ENCODE measurements around the gene UCN. TPM values are rescaled to one million over a fixed set of nuclear protein-coding genes. Genes with fewer than 3 reads are reported as not detected.

The UCN gene
- total and polyA plus RNA-seq, 10 of the 15 experiments (the other 5 are each of a cell fraction or from before 2014, with no cell fraction given): 0.10 to 3.8 (median 1.1) TPM; not detected in 1

- under 1% methylated on average over 63 of the region's 67 CpGs for WGBS (ENCODE audit: insufficient coverage, insufficient replicate concordance, low lambda C conversion rate, missing lambda C conversion rate)
- H3K9ac ChIP-seq (ENCODE audit: control insufficient read depth, insufficient read depth, low read length): peak within 1 kb of the TSS; percentile 99
- H3K4me1 ChIP-seq (ENCODE audit: control insufficient read depth, insufficient read depth, low read length): no peaks in the 10 kb centered on the region; the same call in 1 of the 2 replicates
- peak; percentile 56 for FAIRE-seq
- peak; percentile 88 for DNase-seq (ENCODE audit: low read depth, low spot score)
- H3K79me2 ChIP-seq (ENCODE audit: control insufficient read depth, insufficient read depth, low read length): peaks cover 62% of the 10 kb centered on the region
- H3K27me3 ChIP-seq (replicated peaks in 1 of 2; ENCODE audit: control insufficient read depth in 2 of 2, insufficient read depth in 2 of 2, low read length in 1 of 2): no peaks in the 10 kb centered on the region
- ChIA-PET CTCF (interaction anchor here (0.9 to 1.5 kb wide), 6 partner anchors 13 to 327 kb away, joined by 3 to 8 read pairs (median 5); no protein-coding TSS in a partner anchor), POLR2A (interaction anchor here (0.7 to 2.8 kb wide), 6 partner anchors 13 to 72 kb away, joined by 3 to 10 read pairs (median 6); partner anchors contain the start of genes EIF2B4, NRBP1 and ZNF513), SMC1A (ENCODE audit: uncharacterized antibody, unreplicated experiment) (interaction anchor here (1.0 to 2.1 kb wide), 3 partner anchors 9 to 34 kb away, joined by 3 to 11 read pairs (median 5); partner anchors contain the start of gene MPV17), RAD21 (ENCODE audit: unreplicated experiment) (interaction anchor here (0.7 kb wide), 1 partner anchor 23 kb away, joined by 3 read pairs; no protein-coding TSS in a partner anchor)
- in situ Hi-C loops (cut with MboI): no loop called here
- BruUV-seq (replicated peaks): TSS peak; percentile 70
- peak; percentile 91 for ATAC-seq
- peak within 1 kb of the TSS; percentile 51 for H3K4me2 ChIP-seq (ENCODE audit: control insufficient read depth, insufficient read depth)
- H3K4me3 ChIP-seq: peak within 1 kb of the TSS; percentile 97
- no peaks in the 10 kb centered on the region for H3K36me3 ChIP-seq (ENCODE audit: control insufficient read depth in 2 of 2, insufficient read depth in 2 of 2, low read length in 1 of 2)
- intact Hi-C loops (cut with micrococcal nuclease; ENCODE audit: unreplicated experiment): loop anchor here (1.0 to 10.0 kb wide), 2 partner anchors 14 to 142 kb away; partner anchors contain the start of genes ATRAID, CAD, EIF2B4 and SLC5A6
- no peaks in the 10 kb centered on the region for H3K9me3 ChIP-seq (replicated peaks; ENCODE audit: control insufficient read depth, insufficient read depth, low read length)
- H3K27ac ChIP-seq (ENCODE audit: control insufficient read depth, insufficient read depth): peak within 1 kb of the TSS; percentile 96
- H2AFZ ChIP-seq (ENCODE audit: control insufficient read depth, low read depth, low read length): peak within 1 kb of the TSS; percentile 98
- no peaks in the 10 kb centered on the region for H4K20me1 ChIP-seq (ENCODE audit: control insufficient read depth, insufficient read depth)
- peak; percentile 65 for TF ChIP-seq GATAD2B (conservative IDR thresholded peaks at IDR 0.05; ENCODE audit: low read depth)
- peak; percentile 97 for TF ChIP-seq KLF5 (IDR thresholded peaks at IDR 0.05; ENCODE audit: partially characterized antibody)
- TF ChIP-seq USF1 (IDR thresholded peaks at IDR 0.05; ENCODE audit: borderline replicate concordance, extremely low read length, insufficient read depth, low read depth, low read length): no peak
- TF ChIP-seq NFIC (IDR thresholded peaks at IDR 0.05; ENCODE audit: low read depth, low read length): peak; percentile 56; the same call in 1 of the 2 replicates
- TF ChIP-seq ZNF622 (IDR thresholded peaks at IDR 0.05): no peak
- TF ChIP-seq SIN3A (IDR thresholded peaks at IDR 0.05; ENCODE audit: low read depth, low read length): peak; percentile 94
- no peak for TF ChIP-seq CBX3 (IDR thresholded peaks at IDR 0.05; ENCODE audit: borderline replicate concordance, low read depth)
- no peak; the same call in 1 of the 2 replicates for TF ChIP-seq RFX5 (IDR thresholded peaks at IDR 0.05; ENCODE audit: low read depth, low read length)
- peak; percentile 51 for TF ChIP-seq NRF1 (conservative IDR thresholded peaks at IDR 0.05; ENCODE audit: low read depth, low read length)
- no peak for TF ChIP-seq BRCA1 (IDR thresholded peaks at IDR 0.05; ENCODE audit: low read depth, low read length)
- TF ChIP-seq SRF (IDR thresholded peaks at IDR 0.05; ENCODE audit: low read depth in 2 of 2, low read length in 2 of 2): peak; percentile 14 to 76; a peak in 1 of 4 replicates
- TF ChIP-seq HDAC2 (IDR thresholded peaks at IDR 0.05): no peak
- no peak for TF ChIP-seq WRNIP1 (IDR thresholded peaks at IDR 0.05; ENCODE audit: borderline replicate concordance, low read depth, low read length)
- no peak for TF ChIP-seq PAX8 (IDR thresholded peaks at IDR 0.05)
- no peak for TF ChIP-seq ZNF384 (IDR thresholded peaks at IDR 0.05; ENCODE audit: borderline replicate concordance, low read depth, low read length)
- peak; percentile 93; the same call in 1 of the 2 replicates for TF ChIP-seq CHD1 (IDR thresholded peaks at IDR 0.05; ENCODE audit: low read depth, low read length)
- TF ChIP-seq RBBP5 (conservative IDR thresholded peaks at IDR 0.05): no peak
- TF ChIP-seq CTCF (IDR thresholded peaks at IDR 0.05 in 2 of 3, conservative IDR thresholded peaks at IDR 0.05 in 1 of 3; ENCODE audit: control insufficient read depth in 2 of 3, extremely low read depth in 1 of 3, insufficient read depth in 1 of 3, low read depth in 3 of 3, low read length in 3 of 3): no peak
- no peak for TF ChIP-seq EP300 (IDR thresholded peaks at IDR 0.05; ENCODE audit: borderline replicate concordance in 1 of 2, control insufficient read depth in 1 of 2, low read depth in 2 of 2, low read length in 2 of 2)
- TF ChIP-seq CBFB (IDR thresholded peaks at IDR 0.05; ENCODE audit: low read depth): peak; percentile 16; the same call in 1 of the 2 replicates
- no peak for TF ChIP-seq TBL1XR1 (IDR thresholded peaks at IDR 0.05; ENCODE audit: low read depth, low read length)
Measured at GRCh38 chr2:27356382-27357181, 48.3 kb upstream of the UCN start, which contains the start of gene GTF3C2. Gene GTF3C2, minus strand, starts transcription at chr2:27356764. Its CDS starts 13,210 bp downstream, at chr2:27343554.

Data from GM12878 (cell line).